Measurements from ENCODE around the gene CRISP1.

CRISP1 gene

GRCh38 chr6:49892280-49892679, 25.9 kb upstream of the CRISP1 start:
- Histone ChIP-seq H2AFZ (ENCODE audit: low read length, unreplicated experiment) (no peak overlapping the region), H3K27me3 (ENCODE audit: insufficient read depth, low read length) (no peaks in the 10 kb centered on the region)

DNA sequence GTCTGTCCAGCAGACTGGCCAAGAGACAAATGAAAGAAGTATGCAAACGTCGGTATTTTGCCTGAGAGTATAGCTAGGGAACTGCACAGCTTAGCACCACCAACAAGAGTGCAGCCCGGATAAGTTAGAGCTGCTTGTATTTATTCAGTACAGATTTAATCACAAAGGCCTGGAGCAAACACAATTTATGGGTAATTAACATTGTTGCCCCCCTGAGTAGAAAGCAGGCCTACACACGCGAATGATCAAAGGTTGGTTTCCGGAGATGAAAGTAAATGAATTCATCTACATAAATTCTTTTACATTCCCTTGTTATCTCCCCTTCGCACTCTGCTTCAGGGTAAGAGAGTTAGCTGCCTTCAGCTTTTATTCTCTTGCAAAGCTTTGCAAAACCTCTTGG, 24.7 kb upstream of the CRISP1 start:
- Histone ChIP-seq H3K36me3 (ENCODE audit: insufficient read depth, low read length) (no peaks in the 10 kb centered on the region), H2AFZ (ENCODE audit: low read length, unreplicated experiment) (no peak overlapping the region), H3K79me2 (ENCODE audit: control insufficient read depth, insufficient read depth, low read length, unreplicated experiment) (no peaks in the 10 kb centered on the region), H3K4me3 (ENCODE audit: low read depth, low read length) (no peak overlapping the region), H3K27ac (ENCODE audit: low read depth, low read length) (no peak overlapping the region), H3K4me1 (ENCODE audit: control insufficient read depth, insufficient read depth, low read length, unreplicated experiment) (no peaks in the 10 kb centered on the region), H3K27me3 (ENCODE audit: insufficient read depth, low read length) (no peaks in the 10 kb centered on the region)

More at GRCh38 chr6:49892280-49892679, 25.9 kb upstream of the CRISP1 start:
- Histone ChIP-seq H3K27ac (ENCODE audit: low read depth, low read length) (no peak overlapping the region), H3K36me3 (ENCODE audit: insufficient read depth, low read length) (no peaks in the 10 kb centered on the region), H3K4me3 (ENCODE audit: low read depth, low read length) (no peak overlapping the region), H3K4me1 (ENCODE audit: control insufficient read depth, insufficient read depth, low read length, unreplicated experiment) (no peaks in the 10 kb centered on the region), H3K79me2 (ENCODE audit: control insufficient read depth, insufficient read depth, low read length, unreplicated experiment) (no peaks in the 10 kb centered on the region)

- Histone ChIP-seq H3K36me3 (ENCODE audit: insufficient read depth, low read length) (no peaks in the 10 kb centered on the region), H3K4me3 (ENCODE audit: low read depth, low read length) (no peak overlapping the region), H3K4me1 (ENCODE audit: control insufficient read depth, insufficient read depth, low read length, unreplicated experiment) (no peaks in the 10 kb centered on the region), H3K27ac (ENCODE audit: low read depth, low read length) (no peak overlapping the region), H3K27me3 (ENCODE audit: insufficient read depth, low read length) (no peaks in the 10 kb centered on the region), H3K79me2 (ENCODE audit: control insufficient read depth, insufficient read depth, low read length, unreplicated experiment) (no peaks in the 10 kb centered on the region), H2AFZ (ENCODE audit: low read length, unreplicated experiment) (no peak overlapping the region)
Observed at GRCh38 chr6:49888742-49889431, 22.6 kb upstream of the CRISP1 start.

- Histone ChIP-seq H2AFZ (ENCODE audit: low read length, unreplicated experiment) (no peak overlapping the region), H3K4me1 (ENCODE audit: control insufficient read depth, insufficient read depth, low read length, unreplicated experiment) (no peaks in the 10 kb centered on the region), H3K79me2 (ENCODE audit: control insufficient read depth, insufficient read depth, low read length, unreplicated experiment) (no peaks in the 10 kb centered on the region), H3K36me3 (ENCODE audit: insufficient read depth, low read length) (no peaks in the 10 kb centered on the region), H3K27me3 (ENCODE audit: insufficient read depth, low read length) (no peaks in the 10 kb centered on the region), H3K4me3 (ENCODE audit: low read depth, low read length) (no peak overlapping the region), H3K27ac (ENCODE audit: low read depth, low read length) (no peak overlapping the region)
Observed at GRCh38 chr6:49868951-49869529, 2.7 kb upstream of the CRISP1 start.

GRCh38 chr6:49856282-49856681, 10.1 kb downstream of the CRISP1 start:
- H3K27ac ChIP-seq (ENCODE audit: low read depth, low read length) = no peak overlapping the region
- H2AFZ ChIP-seq (ENCODE audit: low read length, unreplicated experiment) = no peak overlapping the region
- H3K27me3 ChIP-seq (ENCODE audit: insufficient read depth, low read length) = peaks cover 12% of the 10 kb centered on the region; the same call in 1 of the 2 replicates
- no peaks in the 10 kb centered on the region for H3K36me3 ChIP-seq (ENCODE audit: insufficient read depth, low read length)
- no peaks in the 10 kb centered on the region for H3K4me1 ChIP-seq (ENCODE audit: control insufficient read depth, insufficient read depth, low read length, unreplicated experiment)
- H3K4me3 ChIP-seq (ENCODE audit: low read depth, low read length) = no peak overlapping the region
- no peaks in the 10 kb centered on the region for H3K79me2 ChIP-seq (ENCODE audit: control insufficient read depth, insufficient read depth, low read length, unreplicated experiment)

- Histone ChIP-seq H3K4me1 (ENCODE audit: control insufficient read depth, insufficient read depth, low read length, unreplicated experiment) (no peaks in the 10 kb centered on the region), H3K27me3 (ENCODE audit: insufficient read depth, low read length) (peaks cover 12% of the 10 kb centered on the region; the same call in 1 of the 2 replicates), H3K27ac (ENCODE audit: low read depth, low read length) (no peak overlapping the region), H3K36me3 (ENCODE audit: insufficient read depth, low read length) (no peaks in the 10 kb centered on the region), H3K79me2 (ENCODE audit: control insufficient read depth, insufficient read depth, low read length, unreplicated experiment) (no peaks in the 10 kb centered on the region), H3K4me3 (ENCODE audit: low read depth, low read length) (no peak overlapping the region), H2AFZ (ENCODE audit: low read length, unreplicated experiment) (no peak overlapping the region)
Observed at GRCh38 chr6:49855221-49855620, 11.1 kb downstream of the CRISP1 start.

DNA sequence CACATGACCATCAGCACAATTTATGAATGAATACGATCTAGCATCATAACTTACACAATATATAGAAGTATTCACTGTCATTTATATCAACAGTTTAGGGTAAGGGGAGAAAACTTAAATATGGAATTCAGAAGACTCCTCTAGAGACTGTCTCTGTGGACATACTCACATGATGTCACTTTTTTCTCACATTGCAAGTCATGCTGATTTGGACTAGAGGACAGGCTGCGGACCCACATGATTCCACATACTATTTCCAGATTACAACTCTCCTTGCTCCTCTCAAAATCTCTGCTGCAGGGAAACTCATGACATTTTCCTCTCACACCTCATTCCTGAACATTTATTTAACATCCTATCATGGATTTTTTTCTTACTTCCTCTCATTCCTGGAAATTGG, 13.4 kb downstream of the CRISP1 start:
- H3K27ac ChIP-seq (ENCODE audit: low read depth, low read length) = no peak overlapping the region
- H3K27me3 ChIP-seq (ENCODE audit: insufficient read depth, low read length) = peaks cover 19% of the 10 kb centered on the region; the same call in 1 of the 2 replicates
- H3K4me3 ChIP-seq (ENCODE audit: low read depth, low read length) = no peak overlapping the region
- no peaks in the 10 kb centered on the region for H3K36me3 ChIP-seq (ENCODE audit: insufficient read depth, low read length)
- no peaks in the 10 kb centered on the region for H3K4me1 ChIP-seq (ENCODE audit: control insufficient read depth, insufficient read depth, low read length, unreplicated experiment)
- no peaks in the 10 kb centered on the region for H3K79me2 ChIP-seq (ENCODE audit: control insufficient read depth, insufficient read depth, low read length, unreplicated experiment)
- H2AFZ ChIP-seq (ENCODE audit: low read length, unreplicated experiment) = no peak overlapping the region

GRCh38 chr6:49849213-49849907, 17.0 kb downstream of the CRISP1 start:
- H3K4me3 ChIP-seq (ENCODE audit: low read depth, low read length) = no peak overlapping the region
- peaks cover 47% of the 10 kb centered on the region for H3K27me3 ChIP-seq (ENCODE audit: insufficient read depth, low read length)
- no peak overlapping the region for H3K27ac ChIP-seq (ENCODE audit: low read depth, low read length)
- no peak overlapping the region for H2AFZ ChIP-seq (ENCODE audit: low read length, unreplicated experiment)
- H3K4me1 ChIP-seq (ENCODE audit: control insufficient read depth, insufficient read depth, low read length, unreplicated experiment) = no peaks in the 10 kb centered on the region
- no peaks in the 10 kb centered on the region for H3K36me3 ChIP-seq (ENCODE audit: insufficient read depth, low read length)
- no peaks in the 10 kb centered on the region for H3K79me2 ChIP-seq (ENCODE audit: control insufficient read depth, insufficient read depth, low read length, unreplicated experiment)

DNA sequence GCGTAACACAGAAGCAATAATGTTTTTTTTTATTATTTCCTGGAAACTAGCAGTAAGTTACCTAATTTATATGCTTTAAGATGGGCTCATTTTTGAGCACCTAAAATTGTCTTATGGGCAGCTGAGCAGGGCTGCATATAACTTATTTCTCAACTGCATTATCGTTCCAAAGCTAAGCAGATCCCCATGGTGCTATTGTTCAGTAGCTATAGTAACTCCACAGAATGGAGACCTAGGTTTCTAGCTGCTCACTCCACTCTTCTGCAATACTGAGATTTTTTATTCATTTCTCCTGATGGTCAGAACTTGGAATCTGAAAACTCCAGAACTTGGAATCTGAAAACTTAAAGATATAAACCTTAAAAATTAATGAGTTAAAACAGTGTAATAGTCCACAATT, 18.7 kb downstream of the CRISP1 start:
- Histone ChIP-seq H3K27ac (ENCODE audit: low read depth, low read length) (no peak overlapping the region), H2AFZ (ENCODE audit: low read length, unreplicated experiment) (no peak overlapping the region), H3K36me3 (ENCODE audit: insufficient read depth, low read length) (no peaks in the 10 kb centered on the region), H3K27me3 (ENCODE audit: insufficient read depth, low read length) (peaks cover 55% of the 10 kb centered on the region), H3K4me1 (ENCODE audit: control insufficient read depth, insufficient read depth, low read length, unreplicated experiment) (no peaks in the 10 kb centered on the region), H3K79me2 (ENCODE audit: control insufficient read depth, insufficient read depth, low read length, unreplicated experiment) (no peaks in the 10 kb centered on the region), H3K4me3 (ENCODE audit: low read depth, low read length) (no peak overlapping the region)

DNA sequence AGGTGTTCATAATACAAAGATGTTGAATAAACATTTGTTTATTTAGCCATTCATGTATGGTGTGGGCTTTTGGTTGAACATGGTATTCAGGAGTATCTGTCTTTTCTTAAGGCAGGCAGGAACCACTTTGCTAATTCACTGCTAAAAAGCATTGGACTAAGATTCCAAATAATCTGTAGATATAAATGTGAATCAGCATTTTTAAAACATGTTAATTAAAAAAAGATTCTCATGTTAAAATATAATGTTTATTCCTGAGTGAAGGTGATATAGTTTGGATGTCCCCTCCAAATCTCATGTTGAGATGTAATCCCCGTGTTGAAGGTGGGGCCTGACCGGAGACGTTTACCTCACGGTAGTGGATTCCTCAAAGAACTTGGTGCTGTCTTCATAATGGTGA, 19.3 kb downstream of the CRISP1 start:
- Histone ChIP-seq H2AFZ (ENCODE audit: low read length, unreplicated experiment) (no peak overlapping the region), H3K36me3 (ENCODE audit: insufficient read depth, low read length) (no peaks in the 10 kb centered on the region), H3K27ac (ENCODE audit: low read depth, low read length) (no peak overlapping the region), H3K27me3 (ENCODE audit: insufficient read depth, low read length) (peaks cover 58% of the 10 kb centered on the region), H3K4me3 (ENCODE audit: low read depth, low read length) (no peak overlapping the region), H3K4me1 (ENCODE audit: control insufficient read depth, insufficient read depth, low read length, unreplicated experiment) (no peaks in the 10 kb centered on the region), H3K79me2 (ENCODE audit: control insufficient read depth, insufficient read depth, low read length, unreplicated experiment) (no peaks in the 10 kb centered on the region)

- Histone ChIP-seq H3K4me3 (ENCODE audit: low read depth, low read length) (no peak overlapping the region), H3K36me3 (ENCODE audit: insufficient read depth, low read length) (no peaks in the 10 kb centered on the region), H2AFZ (ENCODE audit: low read length, unreplicated experiment) (no peak overlapping the region), H3K79me2 (ENCODE audit: control insufficient read depth, insufficient read depth, low read length, unreplicated experiment) (no peaks in the 10 kb centered on the region), H3K27ac (ENCODE audit: low read depth, low read length) (no peak overlapping the region), H3K4me1 (ENCODE audit: control insufficient read depth, insufficient read depth, low read length, unreplicated experiment) (no peaks in the 10 kb centered on the region), H3K27me3 (ENCODE audit: insufficient read depth, low read length) (peaks cover 43% of the 10 kb centered on the region)
Observed at GRCh38 chr6:49841424-49841823, 24.9 kb downstream of the CRISP1 start.

Data from ACC112 (cell line).